ENCODE measurements around the gene ADAMTSL2. TPM values are rescaled to one million over a fixed set of nuclear protein-coding genes. Genes with fewer than 3 reads are reported as not detected.

Gene ADAMTSL2
- polyA plus RNA-seq, 2 of the 4 experiments (the other 2 are of a cell fraction): not detected

- Histone ChIP-seq H3K9me3 (no peaks in the 10 kb centered on the region), H3K4me2 (no peak overlapping the region), H3K4me1 (no peaks in the 10 kb centered on the region), H3K27ac (no peak overlapping the region), H3K4me3 (no peak overlapping the region)
- POLR2A ChIA-PET: no interaction called here
- CTCF ChIA-PET: interaction anchor here (1.3 to 1.4 kb wide), 2 partner anchors 135 to 191 kb away, joined by 3 to 4 read pairs; no protein-coding TSS in a partner anchor
- WGBS (ENCODE audit: missing lambda C conversion rate): 78% methylated on average over 9 of the region's 11 CpGs
- FAIRE-seq: no peak
- no peak for DNase-seq (ENCODE audit: low read depth in 1 of 2, low spot score in 1 of 2)
- ATAC-seq: no peak
- TF ChIP-seq MAZ (IDR thresholded peaks at IDR 0.05; ENCODE audit: borderline replicate concordance, low read depth, low read length): no peak
- TF ChIP-seq BCL3 (IDR thresholded peaks at IDR 0.05): no peak
- TF ChIP-seq HDAC2 (IDR thresholded peaks at IDR 0.05): no peak
- no peak for TF ChIP-seq EHMT2 (IDR thresholded peaks at IDR 0.05; ENCODE audit: low read depth)
- TF ChIP-seq ZNF302 (CRISPR knock-in tag; IDR thresholded peaks at IDR 0.05): no peak
- TF ChIP-seq RFX5 (IDR thresholded peaks at IDR 0.05): no peak
- TF ChIP-seq PBX3 (IDR thresholded peaks at IDR 0.05): no peak
- TF ChIP-seq KDM5A (IDR thresholded peaks at IDR 0.05): no peak
- TF ChIP-seq RARB (CRISPR knock-in tag; IDR thresholded peaks at IDR 0.05): no peak
- TF ChIP-seq HEYL (CRISPR knock-in tag; IDR thresholded peaks at IDR 0.05): no peak
- TF ChIP-seq ZFP36 (IDR thresholded peaks at IDR 0.05; ENCODE audit: borderline replicate concordance, partially characterized antibody): no peak
- no peak for TF ChIP-seq CBX2 (IDR thresholded peaks at IDR 0.05; ENCODE audit: borderline replicate concordance, low read depth)
Observed at GRCh38 chr9:133536080-133536479, 1.6 kb downstream of the ADAMTSL2 start.

- CTCF ChIA-PET: interaction anchor here (1.3 to 1.4 kb wide), 2 partner anchors 134 to 191 kb away, joined by 3 to 4 read pairs; no protein-coding TSS in a partner anchor
- Histone ChIP-seq H3K9me3 (no peaks in the 10 kb centered on the region), H3K27ac (no peak overlapping the region), H3K4me3 (no peak overlapping the region), H3K4me1 (no peaks in the 10 kb centered on the region), H3K4me2 (no peak overlapping the region)
- no peak for TF ChIP-seq RFX5 (IDR thresholded peaks at IDR 0.05)
- no peak for TF ChIP-seq PHF8 (IDR thresholded peaks at IDR 0.05; ENCODE audit: borderline replicate concordance, low read depth)
- TF ChIP-seq NR3C1 (IDR thresholded peaks at IDR 0.05): no peak
- no peak for TF ChIP-seq CBX8 (IDR thresholded peaks at IDR 0.05)
- no peak for TF ChIP-seq HOXB13 (CRISPR knock-in tag; IDR thresholded peaks at IDR 0.05; ENCODE audit: low read depth)
- DNase-seq (ENCODE audit: low read depth in 1 of 2, low spot score in 1 of 2): no peak
- POLR2A ChIA-PET: no interaction called here
- FAIRE-seq: no peak
- 100% methylated on average over 1 of the region's 9 CpGs for WGBS (ENCODE audit: missing lambda C conversion rate)
- ATAC-seq: no peak
Observed at GRCh38 chr9:133536536-133536935, 2.0 kb downstream of the ADAMTSL2 start.

- no peak overlapping the region for H3K27ac ChIP-seq
- no peak for FAIRE-seq
- no peak for DNase-seq (ENCODE audit: low read depth in 1 of 2, low spot score in 1 of 2)
- WGBS (ENCODE audit: missing lambda C conversion rate): 75% methylated on average over 10 of the region's 16 CpGs
- no peak for TF ChIP-seq BCL3 (IDR thresholded peaks at IDR 0.05)
- no peak for TF ChIP-seq HES2 (IDR thresholded peaks at IDR 0.05)
- no peak for TF ChIP-seq ATOH8 (CRISPR knock-in tag; IDR thresholded peaks at IDR 0.05; ENCODE audit: low read depth)
- TF ChIP-seq HOXB13 (CRISPR knock-in tag; IDR thresholded peaks at IDR 0.05; ENCODE audit: low read depth): no peak
- no peak for TF ChIP-seq HDAC2 (IDR thresholded peaks at IDR 0.05)
- no peak for TF ChIP-seq EHF (CRISPR knock-in tag; IDR thresholded peaks at IDR 0.05)
- TF ChIP-seq EHMT2 (IDR thresholded peaks at IDR 0.05; ENCODE audit: low read depth): no peak
- H3K4me3 ChIP-seq: no peak overlapping the region
- H3K9me3 ChIP-seq: no peaks in the 10 kb centered on the region
- H3K4me1 ChIP-seq: no peaks in the 10 kb centered on the region
- ChIA-PET CTCF (interaction anchor here (1.3 kb wide), 1 partner anchor 133 kb away, joined by 4 read pairs; no protein-coding TSS in a partner anchor), POLR2A (no interaction called here)
- H3K4me2 ChIP-seq: no peak overlapping the region
- no peak for ATAC-seq
Observed at GRCh38 chr9:133537257-133537656, 2.8 kb downstream of the ADAMTSL2 start.
